Measurements from ENCODE around the gene NSF.
"Not testable (repeated sequence)": the region's sequence is repeated elsewhere in the genome, so short reads cannot be mapped to it uniquely, and the experiment has no call there.

NSF gene

GRCh38 chr17:46780003-46780373 lies 189.5 kb downstream of the NSF start:
- DNase-seq = no peak

GRCh38 chr17:46782250-46782953 lies 191.9 kb downstream of the NSF start:
- DNase-seq = no peak

GRCh38 chr17:46783031-46783593 lies 192.6 kb downstream of the NSF start:
- DNase-seq = no peak

- no peak for DNase-seq
These were observed 195.2 kb downstream of the NSF start for GRCh38 chr17:46785696-46786095.

- no peak for DNase-seq
These were observed 197.0 kb downstream of the NSF start for GRCh38 chr17:46787478-46787877.

GRCh38 chr17:46788300-46788699 lies 197.8 kb downstream of the NSF start:
- DNase-seq = no peak

- no peak for DNase-seq
These were observed 198.3 kb downstream of the NSF start for GRCh38 chr17:46788796-46789195.

- no peak for DNase-seq
These were observed 199.1 kb downstream of the NSF start for GRCh38 chr17:46789610-46790009.

GRCh38 chr17:46790216-46790615 lies 199.7 kb downstream of the NSF start:
- DNase-seq = no peak

GRCh38 chr17:46791531-46791930 lies 201.1 kb downstream of the NSF start:
- no peak for DNase-seq

- DNase-seq = no peak
These were observed 201.6 kb downstream of the NSF start for GRCh38 chr17:46792071-46792470.

GRCh38 chr17:46793023-46793422 lies 202.6 kb downstream of the NSF start:
- not testable (repeated sequence) for DNase-seq

- DNase-seq = no peak
These were observed 203.1 kb downstream of the NSF start for GRCh38 chr17:46793541-46793940.

GRCh38 chr17:46794318-46794717 lies 203.8 kb downstream of the NSF start:
- DNase-seq = no peak

GRCh38 chr17:46795379-46795952 lies 205.0 kb downstream of the NSF start:
- no peak for DNase-seq

GRCh38 chr17:46796084-46796483 lies 205.6 kb downstream of the NSF start:
- DNase-seq = no peak

- DNase-seq = no peak
These were observed 206.1 kb downstream of the NSF start for GRCh38 chr17:46796524-46796923.

- no peak for DNase-seq
These were observed 206.6 kb downstream of the NSF start for GRCh38 chr17:46796956-46797530.

- no peak for DNase-seq
These were observed 210.1 kb downstream of the NSF start for GRCh38 chr17:46800573-46800972.

- DNase-seq = no peak
These were observed 212.3 kb downstream of the NSF start for GRCh38 chr17:46802800-46803199.

- DNase-seq = no peak
These were observed 213.1 kb downstream of the NSF start for GRCh38 chr17:46803544-46803943.

- no peak for DNase-seq
These were observed 215.3 kb downstream of the NSF start for GRCh38 chr17:46805771-46806170.
